ENCODE data around the gene CHST7.

- TF ChIP-seq CTCF (IDR thresholded peaks at IDR 0.05) (peak in 3 of 4 experiments; percentile 29 to 42 (median 31)), POLR2A (IDR thresholded peaks at IDR 0.05) (no peak), POLR2AphosphoS5 (IDR thresholded peaks at IDR 0.05) (no peak)
These were observed 68.6 kb downstream of the CHST7 start for GRCh38 chrX:46642145-46642544.

Data from prostate gland (tissue), 2 donors.